Stimulated activated CD8-positive, alpha-beta memory T cell treated with anti-CD3 and anti-CD28 coated beads, Interleukin-15, amount 100 ng/mL, for 48 hours (primary cell): ENCODE measurements around the gene NSD2.
"Not testable (repeated sequence)": the region's sequence is repeated elsewhere in the genome, so short reads cannot be mapped to it uniquely, and the experiment has no call there.

Experiments used
- DNase-seq, 2 donors: peaks; one replicate each; pipeline ENCODE4 v3.0.0-alpha.2; 2020; ENCODE audit warnings: low read depth in 2 of 2

The NSD2 gene

GRCh38 chr4:1870578-1871443, at the start of gene NSD2:
Gene NSD2 (plus strand): TSS chr4:1871393. CDS start chr4:1900655, 29,262 bp downstream.
- peak; percentile 86 to 89 for DNase-seq

- DNase-seq = no peak
These were observed 49.3 kb upstream of the NSD2 start for GRCh38 chr4:1821679-1822567.

GRCh38 chr4:1822568-1823544, 48.3 kb upstream of the NSD2 start:
- no peak for DNase-seq

GRCh38 chr4:1823545-1823932, 47.7 kb upstream of the NSD2 start:
- no peak for DNase-seq

GRCh38 chr4:1824746-1825145, 46.4 kb upstream of the NSD2 start:
- no peak for DNase-seq

- no peak for DNase-seq
These were observed 45.9 kb upstream of the NSD2 start for GRCh38 chr4:1825326-1825725.

GRCh38 chr4:1826531-1827350, 44.5 kb upstream of the NSD2 start:
- DNase-seq = no peak

GRCh38 chr4:1830234-1830633, 41.0 kb upstream of the NSD2 start:
- DNase-seq = no peak

GRCh38 chr4:1830642-1831228, 40.5 kb upstream of the NSD2 start:
- no peak for DNase-seq

GRCh38 chr4:1831331-1831730, 39.9 kb upstream of the NSD2 start:
- no peak for DNase-seq

GRCh38 chr4:1832690-1833089, 38.5 kb upstream of the NSD2 start:
- no peak for DNase-seq

GRCh38 chr4:1833307-1834046, 37.7 kb upstream of the NSD2 start:
- DNase-seq = no peak

- DNase-seq = no peak
These were observed 37.0 kb upstream of the NSD2 start for GRCh38 chr4:1834047-1834775.

GRCh38 chr4:1835836-1836235, 35.4 kb upstream of the NSD2 start:
- DNase-seq = not testable (repeated sequence)

- no peak for DNase-seq
These were observed 34.5 kb upstream of the NSD2 start for GRCh38 chr4:1836650-1837049.

GRCh38 chr4:1837069-1837468, 34.1 kb upstream of the NSD2 start:
- no peak for DNase-seq

- no peak for DNase-seq
These were observed 31.9 kb upstream of the NSD2 start for GRCh38 chr4:1839282-1839681.

- DNase-seq = no peak
These were observed 29.8 kb upstream of the NSD2 start for GRCh38 chr4:1841201-1841886.
